Neutrophil (primary cell): Measurements from ENCODE around the gene SLAMF9.
A peak's percentile ranks its signal among the peaks of the same experiment; 100 is the strongest.

ENCODE experiments used
- H3K27ac ChIP-seq: fragments of 200-600 bp; sonication (generic); 2 replicates; pipeline ENCODE4 v1.5.1; 2016; ENCODE audit warnings: mild to moderate bottlenecking, moderate library complexity
- H3K27me3 ChIP-seq: fragments of 200-600 bp; sonication (generic); 2 replicates; pipeline ENCODE4 v1.6.0; 2016; ENCODE audit warnings: mild to moderate bottlenecking
- H3K36me3 ChIP-seq: fragments of 200-600 bp; sonication (generic); 2 replicates; pipeline ENCODE4 v1.5.1; 2017
- H3K4me1 ChIP-seq, 2 experiments: fragments of 200-600 bp in 1 of 2; sonication (generic) in 1 of 2; 1 replicate in 1 of 2; 2 replicates in 1 of 2; pipeline versions ENCODE4 v1.5.1 to v1.6.1; 2013 to 2016; ENCODE audit warnings: low read depth in 1 of 2, low read length in 1 of 2, mild to moderate bottlenecking in 1 of 2, moderate library complexity in 1 of 2; ENCODE audit not compliant: control insufficient read depth in 1 of 2, insufficient read depth in 1 of 2
- H3K4me3 ChIP-seq, 2 experiments: fragments of 200-600 bp in 1 of 2; sonication (generic) in 1 of 2; 1 replicate in 1 of 2; 2 replicates in 1 of 2; pipeline ENCODE4 v1.5.1; 2013 to 2016; ENCODE audit warnings: low read depth in 1 of 2, low read length in 1 of 2, mild to moderate bottlenecking in 1 of 2, moderate library complexity in 1 of 2
- H3K9me3 ChIP-seq: fragments of 200-600 bp; sonication (generic); 2 replicates; pipeline ENCODE4 v1.5.1; 2016
- CTCF ChIP-seq: fragments of 200-600 bp; sonication (generic); IDR thresholded peaks from 2 replicates; pipeline ENCODE4 v1.5.1; 2016; ENCODE audit warnings: antibody characterized with exemption

SLAMF9 gene

GRCh38 chr1:159946242-159947187 lies 7.5 kb downstream of the SLAMF9 start:
- no peak for TF ChIP-seq CTCF
- no peak overlapping the region for H3K27ac ChIP-seq
- H3K27me3 ChIP-seq = peaks cover 63% of the 10 kb centered on the region
- peaks cover 4 to 8% of the 10 kb centered on the region in 2 experiments for H3K4me1 ChIP-seq
- no peaks in the 10 kb centered on the region for H3K36me3 ChIP-seq
- no peak overlapping the region for H3K4me3 ChIP-seq
- H3K9me3 ChIP-seq = no peaks in the 10 kb centered on the region

GRCh38 chr1:159945483-159946241 lies 8.4 kb downstream of the SLAMF9 start, which contains the start of gene IGSF9:
Gene IGSF9 (minus strand): TSS chr1:159945613. CDS start chr1:159943454, 2,159 bp downstream.
- Histone ChIP-seq H3K27me3 (peaks cover 62% of the 10 kb centered on the region), H3K4me1 (peaks cover 4 to 8% of the 10 kb centered on the region in 2 experiments), H3K27ac (no peak within 1 kb of the TSS), H3K36me3 (no peaks in the 10 kb centered on the region), H3K9me3 (no peaks in the 10 kb centered on the region), H3K4me3 (peak within 1 kb of the TSS in 1 of 2 experiments; percentile 10)
- TF ChIP-seq CTCF = no peak

- Histone ChIP-seq H3K36me3 (no peaks in the 10 kb centered on the region), H3K4me1 (peaks cover 4 to 8% of the 10 kb centered on the region in 2 experiments), H3K9me3 (no peaks in the 10 kb centered on the region), H3K4me3 (peak overlapping the region in 1 of 2 experiments; percentile 10), H3K27ac (no peak overlapping the region), H3K27me3 (peaks cover 62% of the 10 kb centered on the region)
- no peak for TF ChIP-seq CTCF
These were observed 9.2 kb downstream of the SLAMF9 start for GRCh38 chr1:159944623-159945455.

- Histone ChIP-seq H3K4me1 (peaks cover 4 to 8% of the 10 kb centered on the region in 2 experiments), H3K9me3 (no peaks in the 10 kb centered on the region), H3K27me3 (peaks cover 62% of the 10 kb centered on the region), H3K27ac (no peak overlapping the region), H3K4me3 (no peak overlapping the region), H3K36me3 (no peaks in the 10 kb centered on the region)
- no peak for TF ChIP-seq CTCF
These were observed 10.0 kb downstream of the SLAMF9 start for GRCh38 chr1:159943908-159944622.

- no peak overlapping the region for H3K4me3 ChIP-seq
- H3K27ac ChIP-seq = no peak overlapping the region
- H3K4me1 ChIP-seq = peaks cover 7 to 10% of the 10 kb centered on the region in 2 experiments
- TF ChIP-seq CTCF = no peak
- no peaks in the 10 kb centered on the region for H3K36me3 ChIP-seq
- H3K27me3 ChIP-seq = peaks cover 62% of the 10 kb centered on the region
- no peaks in the 10 kb centered on the region for H3K9me3 ChIP-seq
These were observed 10.8 kb downstream of the SLAMF9 start for GRCh38 chr1:159943278-159943640.
